A673 (cell line): ENCODE measurements around the gene KRTAP4-1.

Experiments used
- CTCF ChIP-seq: fragments of 300-800, 200-600 bp; sonication (generic); conservative IDR thresholded peaks from 2 replicates; pipeline ENCODE4 v1.5.1; 2017; ENCODE audit warnings: low read depth, mild to moderate bottlenecking, antibody characterized with exemption, low read length, moderate library complexity, mixed read lengths
- EZH2 ChIP-seq: fragments of 200-600 bp; sonication (generic); IDR thresholded peaks from 2 replicates; pipeline ENCODE4 v1.6.1; 2017; ENCODE audit warnings: borderline replicate concordance, low read depth, mild to moderate bottlenecking, mixed read lengths, antibody characterized with exemption, low read length; ENCODE audit not compliant: poor library complexity, severe bottlenecking

GRCh38 chr17:41144846-41145245 lies 39.9 kb downstream of the KRTAP4-1 start:
- no peak for TF ChIP-seq CTCF
- TF ChIP-seq EZH2: no peak
